Astrocyte (in vitro differentiated cells and primary cell): ENCODE measurements around the gene SHISA8. TPM values are rescaled to one million over a fixed set of nuclear protein-coding genes. Genes with fewer than 3 reads are reported as not detected.
A peak's percentile ranks its signal among the peaks of the same experiment; 100 is the strongest.

ENCODE experiments used
- DNase-seq: peaks from one replicate; pipeline ENCODE4 v3.0.0-alpha.2; 2010; ENCODE audit warnings: low read depth
- FAIRE-seq: peaks from 2 replicates; lab custom pipeline; 2011; peaks lifted over from hg19 to GRCh38; lab: Jason Lieb, UNC
- H2AFZ ChIP-seq: 2 replicates; pipeline ENCODE4 v1.6.0; 2012; ENCODE audit warnings: low read depth, low read length, inconsistent platforms
- H3K27ac ChIP-seq: 2 replicates; pipeline ENCODE4 v1.5.1; 2011; ENCODE audit warnings: low read depth, low read length, inconsistent platforms
- H3K27me3 ChIP-seq: 2 replicates; pipeline ENCODE4 v1.6.0; 2011; ENCODE audit warnings: low read length, inconsistent platforms; ENCODE audit not compliant: insufficient read depth
- H3K36me3 ChIP-seq: 2 replicates; pipeline ENCODE4 v1.5.1; 2011; ENCODE audit warnings: low read length, inconsistent platforms; ENCODE audit not compliant: insufficient read depth
- H3K4me1 ChIP-seq: 2 replicates; pipeline ENCODE4 v1.5.1; 2011; ENCODE audit warnings: low read length, inconsistent platforms; ENCODE audit not compliant: insufficient read depth
- H3K4me2 ChIP-seq: 2 replicates; pipeline ENCODE4 v1.6.0; 2012; ENCODE audit warnings: low read length, inconsistent platforms
- H3K4me3 ChIP-seq: 2 replicates; pipeline ENCODE4 v1.5.1; 2011; ENCODE audit warnings: low read depth, mild to moderate bottlenecking, low read length, inconsistent platforms; ENCODE audit not compliant: insufficient read depth
- H3K79me2 ChIP-seq: 2 replicates; pipeline ENCODE4 v1.6.0; 2012; ENCODE audit warnings: mild to moderate bottlenecking, low read length, inconsistent platforms; ENCODE audit not compliant: insufficient read depth
- H3K9ac ChIP-seq: 2 replicates; pipeline ENCODE4 v1.6.0; 2012; ENCODE audit warnings: mild to moderate bottlenecking, low read length, inconsistent platforms
- H3K9me3 ChIP-seq: 2 replicates; pipeline ENCODE4 v1.5.1; 2012; ENCODE audit warnings: low read depth, mild to moderate bottlenecking, low read length, inconsistent platforms; ENCODE audit not compliant: insufficient read depth
- H4K20me1 ChIP-seq: 2 replicates; pipeline ENCODE4 v1.6.0; 2012; ENCODE audit warnings: low read length, inconsistent platforms; ENCODE audit not compliant: insufficient read depth
- H3K27ac Mint-ChIP-seq: one replicate; pipeline ENCODE4 v1.8.0; 2021; ENCODE audit warnings: mild to moderate bottlenecking, mixed read lengths; ENCODE audit not compliant: unreplicated experiment
- H3K27me3 Mint-ChIP-seq: one replicate; pipeline ENCODE4 v1.8.0; 2021; ENCODE audit warnings: low read depth, mixed read lengths; ENCODE audit not compliant: unreplicated experiment
- H3K36me3 Mint-ChIP-seq: one replicate; pipeline ENCODE4 v1.8.0; 2021; ENCODE audit warnings: low read depth, mixed read lengths; ENCODE audit not compliant: unreplicated experiment
- H3K4me1 Mint-ChIP-seq: one replicate; pipeline ENCODE4 v1.8.0; 2021; ENCODE audit warnings: low read depth, mixed read lengths; ENCODE audit not compliant: unreplicated experiment
- H3K4me3 Mint-ChIP-seq: one replicate; pipeline ENCODE4 v1.8.0; 2021; ENCODE audit warnings: mild to moderate bottlenecking, moderate library complexity, mixed read lengths; ENCODE audit not compliant: unreplicated experiment
- H3K9me3 Mint-ChIP-seq: one replicate; pipeline ENCODE4 v1.8.0; 2021; ENCODE audit warnings: mild to moderate bottlenecking, mixed read lengths; ENCODE audit not compliant: unreplicated experiment
- EZH2 ChIP-seq: IDR thresholded peaks from 2 replicates; pipeline ENCODE4 v1.6.1; 2012; ENCODE audit warnings: mild to moderate bottlenecking, low read length, inconsistent platforms; ENCODE audit not compliant: insufficient read depth
- total RNA-seq: library from RNA; stranded (reverse); gene quantifications from 2 replicates; pipeline ENCODE4 v1.2.1, GENCODE V29; 2021
- TF ChIP-seq, protein P1 (sequence below): IDR thresholded peaks from 2 replicates; pipeline ENCODE4 v1.5.1; 2011; ENCODE audit warnings: low read depth, mild to moderate bottlenecking, inconsistent platforms, low read length, moderate library complexity; ENCODE audit not compliant: insufficient read depth

SHISA8 gene
- total RNA-seq, 1 donor from 2014 or later, result not detected

DNA sequence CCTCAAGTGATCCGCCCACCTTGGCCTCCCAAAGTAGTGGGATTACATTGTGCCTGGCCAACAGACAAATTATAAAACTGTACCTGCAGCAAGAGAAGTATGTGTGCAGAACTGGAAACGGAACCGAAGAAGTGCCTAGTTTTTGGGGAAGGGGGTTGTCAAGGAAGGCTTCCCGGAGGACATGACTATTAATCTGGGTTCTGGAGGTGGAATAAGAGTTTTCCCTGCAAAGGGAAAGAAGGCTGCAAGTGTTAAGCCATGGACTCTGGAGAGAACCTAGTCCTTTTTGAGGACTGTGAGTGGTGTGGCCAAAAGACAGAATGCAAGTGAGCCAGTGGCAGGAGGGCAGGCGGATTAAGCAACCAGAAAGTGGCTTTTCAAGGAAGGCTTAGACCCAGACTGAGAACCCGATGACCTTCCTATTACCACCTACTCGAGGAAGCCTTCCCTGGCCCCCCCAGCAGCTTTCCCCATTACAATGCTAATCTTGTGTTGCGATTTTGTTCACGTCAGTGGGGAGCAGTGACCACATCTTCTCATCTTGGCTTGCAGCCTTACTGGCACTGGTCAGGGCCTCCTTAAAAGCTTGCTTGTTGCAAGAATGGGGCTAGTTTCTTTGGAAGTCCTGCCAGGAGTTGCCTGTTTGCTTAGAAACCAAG, 48.7 kb upstream of the SHISA8 start:
- no peak overlapping the region for H3K4me3 ChIP-seq
- no peak for TF ChIP-seq EZH2
- peaks cover 5% of the 10 kb centered on the region for H3K4me1 ChIP-seq
- FAIRE-seq, result no peak
- Mint-ChIP-seq H3K9me3 (no peaks in the 10 kb centered on the region), H3K4me1 (peaks cover 5% of the 10 kb centered on the region), H3K27ac (peak overlapping the region; percentile 14), H3K27me3 (peaks cover 18% of the 10 kb centered on the region), H3K36me3 (no peaks in the 10 kb centered on the region), H3K4me3 (no peak overlapping the region)
- H3K36me3 ChIP-seq, result no peaks in the 10 kb centered on the region
- no peaks in the 10 kb centered on the region for H3K27me3 ChIP-seq
- no peaks in the 10 kb centered on the region for H3K9me3 ChIP-seq
- no peak overlapping the region for H3K27ac ChIP-seq
- H3K4me2 ChIP-seq, result no peak overlapping the region
- H2AFZ ChIP-seq, result no peak overlapping the region
- peak; percentile 58 for DNase-seq
- no peaks in the 10 kb centered on the region for H3K79me2 ChIP-seq
- no peaks in the 10 kb centered on the region for H4K20me1 ChIP-seq
- no peak overlapping the region for H3K9ac ChIP-seq

DNA sequence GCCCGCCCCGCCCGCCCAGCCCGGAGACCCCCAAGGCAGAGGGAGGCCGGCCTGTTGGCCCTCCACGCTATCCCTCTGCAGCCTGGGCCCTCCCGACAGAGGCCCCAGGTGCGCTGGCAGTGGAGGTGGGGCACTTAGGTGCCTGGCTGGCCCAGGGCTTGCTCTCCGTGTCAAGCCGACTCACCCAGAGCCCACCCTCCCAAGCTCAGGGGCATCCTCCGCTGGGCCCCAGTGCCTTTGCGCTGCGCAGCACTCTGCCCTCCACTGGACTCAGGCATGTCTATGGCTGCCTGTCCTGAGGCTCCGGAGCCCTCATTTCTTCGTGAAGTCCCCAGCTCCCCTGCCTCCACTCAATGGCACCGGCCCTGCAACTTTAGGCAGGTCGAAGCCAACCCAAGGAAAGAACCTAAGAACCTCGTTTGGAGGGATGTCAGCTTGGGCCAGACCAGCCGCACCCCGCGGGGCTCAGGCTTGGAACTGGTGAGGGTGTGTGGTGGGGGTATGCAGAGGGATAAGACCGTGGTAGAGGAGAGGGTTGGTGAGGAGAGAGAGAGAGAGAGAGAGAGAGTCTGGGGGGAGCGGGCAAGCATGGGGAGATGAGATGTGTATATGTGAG, 43.2 kb upstream of the SHISA8 start:
- Histone ChIP-seq H3K4me2 (peak overlapping the region; percentile 61), H2AFZ (peak overlapping the region; percentile 57), H3K4me1 (peaks cover 2% of the 10 kb centered on the region), H3K9ac (no peak overlapping the region), H3K4me3 (no peak overlapping the region), H3K79me2 (no peaks in the 10 kb centered on the region), H3K27me3 (no peaks in the 10 kb centered on the region), H4K20me1 (no peaks in the 10 kb centered on the region), H3K27ac (no peak overlapping the region), H3K36me3 (no peaks in the 10 kb centered on the region), H3K9me3 (no peaks in the 10 kb centered on the region)
- no peak for FAIRE-seq
- Mint-ChIP-seq H3K4me1 (no peaks in the 10 kb centered on the region), H3K4me3 (no peak overlapping the region), H3K27me3 (peaks cover 8% of the 10 kb centered on the region), H3K27ac (no peak overlapping the region), H3K36me3 (no peaks in the 10 kb centered on the region), H3K9me3 (no peaks in the 10 kb centered on the region)
- TF ChIP-seq, protein P1, sequence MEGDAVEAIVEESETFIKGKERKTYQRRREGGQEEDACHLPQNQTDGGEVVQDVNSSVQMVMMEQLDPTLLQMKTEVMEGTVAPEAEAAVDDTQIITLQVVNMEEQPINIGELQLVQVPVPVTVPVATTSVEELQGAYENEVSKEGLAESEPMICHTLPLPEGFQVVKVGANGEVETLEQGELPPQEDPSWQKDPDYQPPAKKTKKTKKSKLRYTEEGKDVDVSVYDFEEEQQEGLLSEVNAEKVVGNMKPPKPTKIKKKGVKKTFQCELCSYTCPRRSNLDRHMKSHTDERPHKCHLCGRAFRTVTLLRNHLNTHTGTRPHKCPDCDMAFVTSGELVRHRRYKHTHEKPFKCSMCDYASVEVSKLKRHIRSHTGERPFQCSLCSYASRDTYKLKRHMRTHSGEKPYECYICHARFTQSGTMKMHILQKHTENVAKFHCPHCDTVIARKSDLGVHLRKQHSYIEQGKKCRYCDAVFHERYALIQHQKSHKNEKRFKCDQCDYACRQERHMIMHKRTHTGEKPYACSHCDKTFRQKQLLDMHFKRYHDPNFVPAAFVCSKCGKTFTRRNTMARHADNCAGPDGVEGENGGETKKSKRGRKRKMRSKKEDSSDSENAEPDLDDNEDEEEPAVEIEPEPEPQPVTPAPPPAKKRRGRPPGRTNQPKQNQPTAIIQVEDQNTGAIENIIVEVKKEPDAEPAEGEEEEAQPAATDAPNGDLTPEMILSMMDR, result no peak
- TF ChIP-seq EZH2, result no peak
- no peak for DNase-seq

DNA sequence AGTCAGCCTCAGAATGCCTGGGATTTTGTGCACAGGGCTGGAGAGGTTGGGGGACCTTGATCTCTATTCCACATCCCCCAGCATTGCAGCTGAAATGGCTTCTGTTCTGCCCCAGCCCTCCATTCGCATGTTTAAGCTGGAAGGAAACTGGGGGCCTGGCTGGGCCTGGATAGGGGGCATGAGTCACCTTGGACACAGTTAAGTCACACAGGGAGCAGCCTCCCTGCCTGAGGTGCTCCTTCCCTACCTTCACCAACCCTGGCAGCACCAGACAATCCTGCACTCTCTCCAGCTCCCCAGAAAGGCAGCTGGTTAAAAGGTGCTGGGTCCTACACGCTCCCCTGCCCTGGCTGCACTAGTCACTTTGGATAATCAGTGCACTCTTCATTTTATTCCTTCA, 37.8 kb upstream of the SHISA8 start:
- TF ChIP-seq EZH2, result no peak
- TF ChIP-seq, protein P1, result no peak
- no peak overlapping the region for H3K27ac ChIP-seq
- H3K27ac Mint-ChIP-seq, result no peak overlapping the region
- no peak overlapping the region for H3K4me2 ChIP-seq
- H3K9me3 Mint-ChIP-seq, result peaks cover 2% of the 10 kb centered on the region
- H3K9me3 ChIP-seq, result no peaks in the 10 kb centered on the region
- no peaks in the 10 kb centered on the region for H3K79me2 ChIP-seq
- no peaks in the 10 kb centered on the region for H3K27me3 ChIP-seq
- H3K4me1 Mint-ChIP-seq, result no peaks in the 10 kb centered on the region
- no peak overlapping the region for H3K4me3 ChIP-seq
- H4K20me1 ChIP-seq, result no peaks in the 10 kb centered on the region
- DNase-seq, result no peak
- H3K9ac ChIP-seq, result no peak overlapping the region
- no peak for FAIRE-seq
- H3K4me1 ChIP-seq, result no peaks in the 10 kb centered on the region
- H3K27me3 Mint-ChIP-seq, result peaks cover 6% of the 10 kb centered on the region
- H2AFZ ChIP-seq, result no peak overlapping the region
- H3K36me3 Mint-ChIP-seq, result no peaks in the 10 kb centered on the region
- H3K36me3 ChIP-seq, result no peaks in the 10 kb centered on the region
- H3K4me3 Mint-ChIP-seq, result no peak overlapping the region
